Head of caudate nucleus (tissue), 42 donors: Measurements from ENCODE around the gene PSMD8.
"Not testable (repeated sequence)": the region's sequence is repeated elsewhere in the genome, so short reads cannot be mapped to it uniquely, and the experiment has no call there.

Experiments
- DNase-seq, 42 donors: peaks; one replicate each; pipeline versions ENCODE4 v3.0.0 to v3.0.0-alpha.2; 2020 to 2021; ENCODE audit warnings: mixed read lengths in 7 of 42
- intact Hi-C: fragments of 100-400 bp; cut with DNase I; formaldehyde crosslinking; loops from one replicate; pipeline ENCODE4 v1.15.0; 2022

Gene PSMD8

GRCh38 chr19:38360351-38360750, 14.0 kb upstream of the PSMD8 start:
- DNase-seq, result no peak
- intact Hi-C loops, result no loop called here

DNA sequence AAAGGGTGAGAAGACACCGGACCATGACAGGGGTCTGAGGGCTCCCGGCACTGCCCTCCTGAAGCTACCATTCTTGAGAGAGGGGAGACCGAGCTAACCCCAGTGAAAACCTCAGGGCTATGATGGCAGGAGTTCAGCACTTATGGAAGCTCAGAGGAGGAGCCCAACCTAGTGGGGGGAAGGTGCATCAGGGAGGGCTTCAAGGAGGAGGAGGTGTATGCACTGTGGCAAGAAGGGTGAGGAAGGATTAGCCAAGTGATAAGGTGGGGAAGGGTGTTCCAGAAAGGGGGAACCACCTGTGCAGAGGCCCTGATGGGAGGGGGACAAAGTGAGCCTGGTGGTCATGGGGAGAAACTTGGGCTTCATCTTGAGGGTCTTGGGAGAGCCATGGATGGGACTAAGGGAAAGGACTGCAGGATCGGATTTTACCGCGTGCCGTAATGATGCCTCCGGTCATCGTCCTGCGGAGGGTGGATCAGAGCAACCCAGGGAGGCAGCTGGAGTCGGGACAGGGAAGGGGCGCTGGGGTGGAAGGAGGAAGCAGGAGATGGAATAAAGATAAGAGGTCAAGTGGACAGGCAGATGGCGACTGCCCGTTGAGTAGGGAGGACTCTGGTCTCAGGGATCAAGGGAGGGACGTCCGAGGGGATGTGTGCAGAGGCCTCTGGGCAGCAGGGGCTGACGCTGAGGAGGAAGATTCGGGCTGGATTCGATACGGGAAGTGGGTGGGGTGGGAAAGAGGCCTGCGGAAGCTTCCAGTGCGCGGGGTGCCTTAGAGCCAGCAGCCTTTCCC, 13.3 kb upstream of the PSMD8 start:
- intact Hi-C loops, result no loop called here

DNA sequence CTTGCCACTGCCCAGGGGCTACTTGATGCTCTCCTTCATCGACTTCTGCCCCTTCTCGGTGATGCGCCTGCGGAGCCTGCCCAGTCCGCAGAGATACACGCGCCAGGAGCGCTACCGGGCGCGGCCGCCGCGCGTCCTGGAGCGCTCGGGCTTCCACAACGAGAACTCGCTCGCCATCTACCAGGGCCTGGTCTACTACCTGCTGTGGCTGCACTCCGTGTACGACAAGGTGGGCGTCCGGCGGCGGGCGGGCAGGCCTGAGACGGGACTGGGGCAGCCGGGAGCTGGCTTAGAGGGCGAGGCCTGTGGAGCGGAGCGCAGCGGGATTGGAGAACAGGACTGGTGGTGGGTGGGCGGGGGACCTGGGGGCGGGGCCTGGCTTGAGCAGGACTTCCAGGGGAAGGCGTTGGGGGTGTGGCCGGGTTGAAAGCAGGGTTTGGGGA, 12.7 kb upstream of the PSMD8 start:
- intact Hi-C loops, result no loop called here

More for the DNA sequence above, 13.3 kb upstream of the PSMD8 start:
- no peak for DNase-seq

GRCh38 chr19:38362076-38362945, 12.1 kb upstream of the PSMD8 start:
- intact Hi-C loops, result no loop called here
- peak in 28 of 42 donors; percentile 5 to 56 (median 26) for DNase-seq

More for the DNA sequence above, 12.7 kb upstream of the PSMD8 start:
- peak in 41 of 42 donors; percentile 20 to 82 (median 58) for DNase-seq

- intact Hi-C loops, DNase-seq: not testable (repeated sequence)
Measured at GRCh38 chr19:38362946-38363688, 11.3 kb upstream of the PSMD8 start.

DNA sequence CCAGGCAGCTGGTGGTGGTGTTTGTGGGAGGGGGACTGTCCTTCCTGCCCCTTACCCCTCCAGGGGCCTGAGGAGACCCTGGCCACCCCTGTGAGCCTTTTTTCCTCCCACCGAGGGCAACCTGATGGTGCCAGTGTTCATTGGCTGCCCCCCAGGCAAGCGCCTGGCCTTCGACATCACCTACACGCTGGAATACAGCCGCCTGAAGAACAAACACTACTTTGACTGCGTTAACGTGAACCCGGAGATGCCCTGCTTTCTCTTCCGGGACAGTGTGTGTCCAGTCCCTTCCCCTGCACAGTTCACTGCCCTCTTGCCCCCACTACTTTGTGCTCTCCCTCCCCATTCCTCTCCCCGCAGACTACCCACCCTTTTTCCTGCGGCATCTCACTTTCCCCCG, 7.3 kb upstream of the PSMD8 start:
- intact Hi-C loops, result no loop called here
- DNase-seq, result no peak

DNA sequence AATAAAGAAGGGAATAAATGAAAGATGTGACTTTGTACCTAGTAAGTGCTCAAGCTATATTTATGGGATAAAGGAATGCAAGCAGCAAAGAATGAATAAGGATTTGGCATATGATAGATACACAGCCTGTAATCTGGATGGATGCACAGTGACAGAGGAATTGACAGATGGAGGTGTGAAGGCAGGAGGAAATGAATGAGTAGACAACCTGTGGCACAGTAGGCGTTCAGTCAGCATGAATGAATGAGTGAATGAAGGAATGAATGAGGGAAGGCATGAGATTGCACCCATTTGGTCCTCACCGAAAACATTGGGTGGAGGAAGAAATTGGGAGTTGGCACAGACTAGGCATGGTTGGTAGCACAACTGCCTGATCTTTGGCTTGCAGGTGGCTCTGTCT, 4.8 kb upstream of the PSMD8 start:
- intact Hi-C loops, result no loop called here

DNA sequence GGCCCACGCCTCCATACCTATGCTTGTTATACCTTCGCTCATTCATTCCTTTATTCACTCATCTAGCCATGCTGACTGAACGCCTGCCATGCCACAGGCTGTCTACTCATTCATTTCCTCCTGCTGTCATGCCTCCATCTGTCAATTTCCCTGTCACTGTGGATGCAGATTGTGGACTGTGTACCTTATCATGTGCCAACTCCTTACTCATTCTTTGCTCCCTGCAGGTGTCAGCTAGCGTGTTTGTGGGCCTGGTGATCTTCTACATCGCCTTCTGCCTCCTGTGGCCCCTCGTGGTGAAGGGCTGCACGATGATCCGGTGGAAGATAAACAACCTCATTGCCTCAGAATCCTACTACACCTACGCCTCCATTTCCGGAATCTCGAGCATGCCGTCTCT, 4.1 kb upstream of the PSMD8 start:
- intact Hi-C loops, result no loop called here
- DNase-seq, result no peak

More for the DNA sequence above, 4.8 kb upstream of the PSMD8 start:
- DNase-seq, result no peak

- intact Hi-C loops, result no loop called here
- no peak for DNase-seq
Measured at GRCh38 chr19:38371081-38371480, 3.3 kb upstream of the PSMD8 start.

DNA sequence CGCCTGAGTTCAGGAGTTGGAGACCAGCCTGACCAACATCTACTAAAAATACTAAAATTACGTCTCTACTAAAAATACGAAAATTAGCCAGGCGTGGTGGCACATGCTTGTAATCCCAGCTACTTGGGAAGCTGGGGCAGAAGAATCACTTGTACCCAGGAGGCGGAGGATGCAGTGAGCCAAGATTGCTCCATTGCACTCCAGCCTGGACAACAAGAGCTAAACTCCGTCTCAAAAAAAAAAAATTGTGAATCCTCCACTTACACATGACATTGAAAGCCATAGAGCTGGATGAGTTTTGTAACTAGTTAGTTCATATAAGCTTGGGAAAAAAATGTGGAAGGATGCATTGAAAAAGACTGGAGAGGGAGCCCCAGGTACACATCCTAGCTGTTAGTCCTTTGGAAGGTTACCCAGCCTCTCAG, 452 bp upstream of the PSMD8 start:
- DNase-seq, result peak in 3 of 42 donors; percentile 9 to 18 (median 9)
- intact Hi-C loops, result loop anchor here (1.0 kb wide), 1 partner anchor 38 kb away; no protein-coding TSS in a partner anchor

DNA sequence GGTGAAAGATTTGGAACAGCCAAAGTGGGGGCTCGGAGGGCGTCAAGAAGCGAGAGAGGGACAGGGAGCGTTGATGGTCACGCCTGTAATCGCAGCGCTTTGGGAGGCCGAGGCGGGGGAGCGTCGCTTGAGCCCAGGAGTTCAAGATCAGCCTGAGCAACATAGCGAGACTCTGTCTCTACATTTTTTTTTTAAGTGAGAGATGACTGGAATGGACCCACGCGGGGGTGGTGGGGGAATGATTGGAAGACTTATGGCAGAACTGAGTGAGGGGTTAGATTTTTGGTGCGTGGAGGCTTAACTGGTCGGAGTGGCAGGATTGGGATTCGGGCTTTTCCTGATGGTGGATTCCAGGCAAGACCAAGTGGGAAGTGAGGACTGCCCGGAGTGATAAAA, 725 bp downstream of the PSMD8 start:
- intact Hi-C loops, result no loop called here

DNA sequence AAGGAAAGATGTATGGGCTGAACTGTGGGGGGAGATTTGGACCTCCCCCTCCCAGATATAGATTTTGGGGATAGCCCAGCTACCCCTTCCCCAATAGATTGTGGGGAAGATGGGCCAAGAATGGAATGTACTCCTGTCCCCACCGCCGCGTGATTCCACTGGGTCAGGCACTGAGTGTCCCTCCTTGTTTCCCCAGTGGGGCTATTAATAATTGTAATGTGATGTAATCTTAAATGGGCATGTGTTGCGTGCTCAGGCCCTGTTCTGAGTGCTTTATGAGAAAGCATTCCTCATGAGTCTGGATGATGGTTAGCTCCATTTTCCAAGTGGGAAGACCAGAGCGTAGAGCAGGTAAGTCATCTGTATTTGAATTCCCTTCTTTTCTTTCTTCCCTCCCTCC, 1.4 kb downstream of the PSMD8 start:
- DNase-seq, result no peak
- intact Hi-C loops, result no loop called here

More for the DNA sequence above, 725 bp downstream of the PSMD8 start:
- DNase-seq, result peak in 1 of 42 donors; percentile 21

DNA sequence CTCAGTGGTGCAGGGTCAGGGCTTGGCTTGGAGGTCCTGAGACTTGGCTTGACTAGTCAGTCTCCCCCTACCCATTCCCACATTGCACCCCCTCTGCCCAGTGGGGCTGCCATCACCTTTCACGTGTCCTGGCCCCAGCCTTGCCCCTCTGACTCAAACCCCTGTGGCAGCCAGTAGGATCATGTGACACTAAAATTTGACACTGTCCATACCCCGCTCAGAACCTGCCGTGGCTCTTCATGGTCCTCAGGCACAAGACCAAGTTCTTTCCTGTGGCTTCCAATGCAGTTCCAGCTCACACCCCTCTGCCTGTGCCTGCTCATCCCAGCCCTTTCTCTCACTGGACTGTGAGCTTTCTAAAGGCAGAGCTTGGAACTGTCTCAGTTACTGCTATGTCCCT, 2.2 kb downstream of the PSMD8 start:
- intact Hi-C loops, result no loop called here
- no peak for DNase-seq

- intact Hi-C loops, result no loop called here
- DNase-seq, result no peak
Measured at GRCh38 chr19:38377052-38377451, 2.7 kb downstream of the PSMD8 start.

- intact Hi-C loops, result no loop called here
- no peak for DNase-seq
Measured at GRCh38 chr19:38378866-38379265, 4.5 kb downstream of the PSMD8 start.

GRCh38 chr19:38381138-38381537, 6.8 kb downstream of the PSMD8 start:
- no peak for DNase-seq
- intact Hi-C loops, result no loop called here

DNA sequence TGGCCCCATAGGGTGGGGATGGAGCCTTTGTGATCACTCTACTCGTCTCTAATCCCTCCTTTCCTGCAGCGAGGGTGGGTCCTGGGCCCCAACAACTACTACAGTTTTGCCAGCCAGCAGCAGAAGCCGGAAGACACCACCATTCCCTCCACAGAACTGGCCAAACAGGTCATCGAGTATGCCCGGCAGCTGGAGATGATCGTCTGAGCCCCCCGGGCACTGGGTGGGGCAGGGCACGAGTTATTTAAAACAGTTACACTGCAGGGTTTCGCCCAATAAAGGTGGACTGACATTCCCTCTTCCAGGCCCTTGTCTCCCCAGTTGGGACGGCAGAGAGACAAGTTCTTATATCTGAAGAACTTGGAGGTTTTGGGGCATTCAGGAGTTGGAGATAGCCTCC, 8.8 kb downstream of the PSMD8 start:
- intact Hi-C loops, result no loop called here
- DNase-seq, result no peak

GRCh38 chr19:38383743-38384142, 9.4 kb downstream of the PSMD8 start:
- no peak for DNase-seq
- intact Hi-C loops, result no loop called here
